Smooth muscle cell (in vitro differentiated cells): ENCODE results near the gene TTLL10. TPM values are rescaled to one million over a fixed set of nuclear protein-coding genes. Genes with fewer than 3 reads are reported as not detected.

Experiments
- DNase-seq: peaks from one replicate; lab custom pipeline; 2025; ENCODE audit not compliant: unreplicated experiment; lab: John Stamatoyannopoulos, UW
- H2AFZ ChIP-seq: fragments of 200-600 bp; sonication (generic); 2 replicates; pipeline ENCODE4 v1.6.0; 2016; ENCODE audit warnings: antibody characterized with exemption, low read depth, mild to moderate bottlenecking
- H3F3A ChIP-seq: fragments of 200-600 bp; sonication (generic); 2 replicates; pipeline ENCODE4 v1.6.0; 2017; ENCODE audit warnings: antibody characterized with exemption, low read depth
- H3K27ac ChIP-seq: fragments of 200-600 bp; sonication (generic); 2 replicates; pipeline ENCODE4 v1.5.1; 2016; ENCODE audit warnings: low read depth, mild to moderate bottlenecking
- H3K27me3 ChIP-seq: fragments of 200-600 bp; sonication (generic); 2 replicates; pipeline ENCODE4 v1.6.1; 2016; ENCODE audit warnings: low read depth, mild to moderate bottlenecking
- H3K36me3 ChIP-seq: fragments of 200-600 bp; sonication (generic); 2 replicates; pipeline ENCODE4 v1.5.1; 2016; ENCODE audit warnings: low read depth
- H3K4me1 ChIP-seq: fragments of 200-600 bp; sonication (generic); 2 replicates; pipeline ENCODE4 v1.5.1; 2016; ENCODE audit warnings: low read depth
- H3K4me2 ChIP-seq: fragments of 200-600 bp; sonication (generic); 2 replicates; pipeline ENCODE4 v1.6.0; 2016; ENCODE audit warnings: mild to moderate bottlenecking
- H3K4me3 ChIP-seq: fragments of 200-600 bp; sonication (generic); 2 replicates; pipeline ENCODE4 v1.5.1; 2016; ENCODE audit warnings: mild to moderate bottlenecking
- H3K79me2 ChIP-seq: fragments of 200-600 bp; sonication (generic); 2 replicates; pipeline ENCODE4 v1.6.0; 2016; ENCODE audit warnings: low read depth, mild to moderate bottlenecking
- H3K9ac ChIP-seq: fragments of 200-600 bp; sonication (generic); 2 replicates; pipeline ENCODE4 v1.6.0; 2016; ENCODE audit warnings: low read depth
- H3K9me3 ChIP-seq: fragments of 200-600 bp; sonication (generic); replicated peaks from 2 replicates; pipeline ENCODE4 v1.5.1; 2016; ENCODE audit warnings: low read depth
- H4K20me1 ChIP-seq: fragments of 200-600 bp; sonication (generic); 2 replicates; pipeline ENCODE4 v1.6.0; 2016; ENCODE audit warnings: low read depth
- WGBS: methylation state at CpG from one replicate; pipeline ENCODE4 v1.1.7; 2016; ENCODE audit warnings: low lambda C conversion rate; 5-methylcytosine and 5-hydroxymethylcytosine counted together
- polyA plus RNA-seq: library from polyadenylated mRNA; unstranded; fragments of >200 nt; fragmentation: Nextera tagmentation; extraction: Ambion mirVana; gene quantifications from 2 replicates; pipeline ENCODE4 v1.2.1, GENCODE V29; 2016
- total RNA-seq: library from RNA; depleted of rRNA; stranded (reverse); fragments of >200 nt; gene quantifications from 2 replicates; pipeline ENCODE4 v1.2.3, GENCODE V29; 2014
- TF ChIP-seq, protein P1 (sequence below): fragments of 200-600 bp; sonication (generic); IDR thresholded peaks from 2 replicates; pipeline ENCODE4 v1.5.1; 2017; ENCODE audit warnings: borderline replicate concordance, mild to moderate bottlenecking, antibody characterized with exemption; ENCODE audit not compliant: insufficient read depth, poor library complexity, severe bottlenecking

TTLL10 gene
- total and polyA plus RNA-seq, 2 experiments from 2014 or later = not detected

DNA sequence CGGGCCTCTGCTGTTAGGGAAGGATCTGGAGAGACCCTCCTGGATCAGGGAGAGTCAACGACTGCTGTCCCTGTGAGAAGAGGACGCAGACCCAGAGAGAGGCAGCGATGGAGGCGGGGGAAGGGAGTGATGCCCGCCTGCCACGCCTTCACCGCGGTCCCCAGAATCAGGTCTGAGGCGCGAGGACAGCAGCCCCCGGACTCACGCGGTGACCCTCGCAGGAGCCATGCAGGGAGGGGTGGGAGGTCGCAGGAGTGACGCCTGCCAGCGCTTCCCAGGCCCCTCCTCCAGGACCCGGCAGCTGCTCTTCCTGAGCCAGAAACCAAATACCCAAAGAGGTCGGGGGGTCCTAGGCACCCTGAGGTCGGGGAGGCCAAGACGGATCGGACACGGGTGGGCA, 46.5 kb downstream of the TTLL10 start:
- Histone ChIP-seq H3K27ac (no peak overlapping the region), H3K4me2 (no peak overlapping the region), H3K9me3 (no peaks in the 10 kb centered on the region), H3K36me3 (no peaks in the 10 kb centered on the region), H2AFZ (no peak overlapping the region), H3K4me3 (no peak overlapping the region), H3K9ac (no peak overlapping the region), H3K79me2 (peaks cover 12% of the 10 kb centered on the region), H4K20me1 (peaks cover 35% of the 10 kb centered on the region), H3K4me1 (no peaks in the 10 kb centered on the region), H3K27me3 (no peaks in the 10 kb centered on the region), H3F3A (no peaks in the 10 kb centered on the region)
- TF ChIP-seq, protein P1, sequence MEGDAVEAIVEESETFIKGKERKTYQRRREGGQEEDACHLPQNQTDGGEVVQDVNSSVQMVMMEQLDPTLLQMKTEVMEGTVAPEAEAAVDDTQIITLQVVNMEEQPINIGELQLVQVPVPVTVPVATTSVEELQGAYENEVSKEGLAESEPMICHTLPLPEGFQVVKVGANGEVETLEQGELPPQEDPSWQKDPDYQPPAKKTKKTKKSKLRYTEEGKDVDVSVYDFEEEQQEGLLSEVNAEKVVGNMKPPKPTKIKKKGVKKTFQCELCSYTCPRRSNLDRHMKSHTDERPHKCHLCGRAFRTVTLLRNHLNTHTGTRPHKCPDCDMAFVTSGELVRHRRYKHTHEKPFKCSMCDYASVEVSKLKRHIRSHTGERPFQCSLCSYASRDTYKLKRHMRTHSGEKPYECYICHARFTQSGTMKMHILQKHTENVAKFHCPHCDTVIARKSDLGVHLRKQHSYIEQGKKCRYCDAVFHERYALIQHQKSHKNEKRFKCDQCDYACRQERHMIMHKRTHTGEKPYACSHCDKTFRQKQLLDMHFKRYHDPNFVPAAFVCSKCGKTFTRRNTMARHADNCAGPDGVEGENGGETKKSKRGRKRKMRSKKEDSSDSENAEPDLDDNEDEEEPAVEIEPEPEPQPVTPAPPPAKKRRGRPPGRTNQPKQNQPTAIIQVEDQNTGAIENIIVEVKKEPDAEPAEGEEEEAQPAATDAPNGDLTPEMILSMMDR = no peak
- 95% methylated on average over 24 of the region's 24 CpGs for WGBS
- no peak for DNase-seq

DNA sequence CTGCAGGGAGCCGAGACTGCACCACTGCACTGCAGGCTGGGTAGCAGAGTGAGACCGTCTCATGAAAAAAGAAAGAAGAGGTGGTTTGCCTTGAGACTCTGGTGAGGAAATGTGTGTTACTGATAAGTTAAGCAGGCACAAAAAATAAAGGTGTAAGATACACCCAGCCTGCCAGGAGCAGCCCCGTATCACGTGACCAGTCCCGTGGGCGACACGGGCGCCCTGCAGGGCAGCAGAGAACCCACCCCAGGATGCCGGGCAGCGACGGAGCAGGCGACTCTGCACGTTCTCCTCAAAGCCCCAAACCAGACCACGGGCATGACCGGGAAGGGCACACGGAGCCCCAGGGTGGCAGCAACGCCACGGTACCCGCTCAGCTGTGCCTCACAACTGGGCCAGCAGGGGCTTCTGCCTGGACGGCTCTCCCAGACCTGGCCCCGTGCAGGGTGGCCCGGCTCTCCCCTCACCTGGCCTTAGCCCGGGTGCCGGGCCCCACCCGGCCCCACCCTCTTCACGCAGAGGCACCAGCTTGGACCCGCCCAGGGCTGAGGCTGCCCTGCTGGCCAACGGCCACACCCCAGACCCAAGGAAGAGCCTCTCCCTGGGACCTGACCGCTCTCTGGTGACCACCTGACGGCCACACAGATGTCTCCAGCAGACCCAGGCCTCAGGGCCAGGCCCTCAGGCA, 48.4 kb downstream of the TTLL10 start:
- 97% methylated on average over 27 of the region's 30 CpGs for WGBS
- Histone ChIP-seq H3K4me3 (no peak overlapping the region), H3K27me3 (no peaks in the 10 kb centered on the region), H3K4me2 (no peak overlapping the region), H3K9me3 (no peaks in the 10 kb centered on the region), H3K79me2 (peaks cover 26% of the 10 kb centered on the region), H2AFZ (no peak overlapping the region), H3K36me3 (no peaks in the 10 kb centered on the region), H3K9ac (no peak overlapping the region), H3K4me1 (no peaks in the 10 kb centered on the region), H3K27ac (no peak overlapping the region), H4K20me1 (peaks cover 54% of the 10 kb centered on the region), H3F3A (no peaks in the 10 kb centered on the region)
- DNase-seq = no peak
- TF ChIP-seq, protein P1 = no peak

DNA sequence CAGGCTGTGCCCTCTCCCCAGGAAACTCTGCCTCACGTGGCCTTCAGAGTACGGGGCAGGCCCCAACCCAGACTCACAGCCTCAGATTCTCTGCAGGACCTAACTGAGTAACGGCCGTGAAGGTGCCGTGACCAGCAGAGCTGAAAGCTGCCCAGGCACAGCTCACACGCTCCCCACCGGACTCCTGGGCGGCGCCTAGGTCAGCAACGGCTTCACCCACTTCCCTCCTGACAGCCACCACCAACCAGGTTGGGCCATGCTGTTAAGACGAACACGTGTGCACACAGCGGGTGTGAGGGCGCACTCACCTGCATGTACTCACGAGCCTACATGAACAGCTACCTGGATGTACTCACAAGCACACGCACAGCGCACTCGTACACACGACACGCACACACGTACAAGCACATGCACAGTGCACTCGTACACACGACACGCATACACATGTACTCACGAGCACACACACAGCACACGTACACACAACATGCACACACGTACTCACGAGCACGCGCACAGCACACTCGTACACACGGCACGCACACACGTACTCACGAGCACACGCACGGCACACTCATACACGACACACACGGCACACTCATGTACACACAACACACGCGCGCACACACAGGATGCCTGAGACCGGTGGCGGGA, 49.0 kb downstream of the TTLL10 start:
- WGBS = 98% methylated on average over 44 of the region's 44 CpGs

More for the DNA sequence above, 49.0 kb downstream of the TTLL10 start:
- H3K4me2 ChIP-seq = no peak overlapping the region
- no peak overlapping the region for H3K9ac ChIP-seq
- H3K79me2 ChIP-seq = peaks cover 33% of the 10 kb centered on the region
- H4K20me1 ChIP-seq = peaks cover 58% of the 10 kb centered on the region
- no peak overlapping the region for H3K27ac ChIP-seq
- H3F3A ChIP-seq = no peaks in the 10 kb centered on the region
- H2AFZ ChIP-seq = no peak overlapping the region
- DNase-seq = no peak
- no peaks in the 10 kb centered on the region for H3K27me3 ChIP-seq
- no peaks in the 10 kb centered on the region for H3K9me3 ChIP-seq
- TF ChIP-seq, protein P1 = no peak
- H3K4me1 ChIP-seq = no peaks in the 10 kb centered on the region
- H3K4me3 ChIP-seq = no peak overlapping the region
- no peaks in the 10 kb centered on the region for H3K36me3 ChIP-seq
